Measurements from ENCODE around the gene CABP1. TPM values are rescaled to one million over a fixed set of nuclear protein-coding genes. Genes with fewer than 3 reads are reported as not detected.

The CABP1 gene
- total RNA-seq, 1 experiment from 2014 or later = not detected

DNA sequence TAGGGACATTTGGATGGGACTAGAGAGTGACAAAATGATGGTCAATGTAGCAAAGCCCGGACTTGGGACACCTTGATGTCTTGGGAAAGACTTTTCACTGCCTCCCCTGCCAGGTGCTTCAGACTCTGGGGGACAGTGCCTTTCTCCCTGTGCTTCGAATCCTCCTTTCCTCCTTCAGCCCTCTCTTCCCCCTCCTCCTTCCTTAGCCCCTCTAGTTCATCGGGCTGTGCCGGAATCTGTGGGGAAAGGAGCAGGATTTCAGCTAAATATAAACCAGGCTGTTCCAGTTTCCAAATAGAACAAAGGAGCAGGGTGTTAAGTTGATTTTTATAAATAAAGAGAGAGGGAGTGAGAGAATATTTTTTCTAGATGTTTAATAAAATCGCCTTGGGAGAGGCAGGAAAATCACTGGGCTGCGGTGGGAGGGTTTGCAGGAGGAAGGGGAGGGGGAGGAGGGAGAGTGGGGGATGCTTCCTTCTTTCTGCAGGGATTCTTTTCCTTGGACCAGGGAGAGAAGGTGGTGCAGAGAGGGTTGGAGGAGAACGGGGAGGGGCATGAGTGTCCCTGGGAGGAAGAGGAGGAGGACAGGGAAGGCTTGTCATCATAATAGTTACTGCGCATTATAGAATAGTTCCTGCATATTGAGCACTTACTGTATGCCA is 21.3 kb upstream of the CABP1 start:
- BruUV-seq (replicated peaks) = no TSS peak
- ATAC-seq (no peak), DNase-seq (ENCODE audit: low read depth, low spot score) (no peak)
- H3K4me3 ChIP-seq (ENCODE audit: low read depth in 2 of 2, low read length in 2 of 2) = no peak overlapping the region
- POLR2A ChIA-PET = no interaction called here
- no peaks in the 10 kb centered on the region for H3K36me3 ChIP-seq (ENCODE audit: control insufficient read depth, insufficient read depth, low read length)
- in situ Hi-C loops (cut with HindIII; ENCODE audit: low pct_unique_long_range_greater_than_20kb, low sequenced_read_pairs) = no loop called here
- H3K27me3 ChIP-seq (ENCODE audit: control insufficient read depth, insufficient read depth, low read length) = no peaks in the 10 kb centered on the region
- H3K27ac ChIP-seq (ENCODE audit: low read length) = no peak overlapping the region
- no peaks in the 10 kb centered on the region for H3K9me3 ChIP-seq (ENCODE audit: control insufficient read depth, insufficient read depth, low read depth, low read length)
- intact Hi-C loops (cut with micrococcal nuclease; ENCODE audit: unreplicated experiment) = no loop called here
- TF ChIP-seq SIN3A (IDR thresholded peaks at IDR 0.05; ENCODE audit: borderline replicate concordance, insufficient read depth, low read depth, low read length) (no peak), TCF7L2 (IDR thresholded peaks at IDR 0.05; ENCODE audit: low read depth, low read length) (no peak), POLR2AphosphoS5 (IDR thresholded peaks at IDR 0.05; ENCODE audit: low read depth, low read length) (no peak)
- TF ChIP-seq, protein P1, sequence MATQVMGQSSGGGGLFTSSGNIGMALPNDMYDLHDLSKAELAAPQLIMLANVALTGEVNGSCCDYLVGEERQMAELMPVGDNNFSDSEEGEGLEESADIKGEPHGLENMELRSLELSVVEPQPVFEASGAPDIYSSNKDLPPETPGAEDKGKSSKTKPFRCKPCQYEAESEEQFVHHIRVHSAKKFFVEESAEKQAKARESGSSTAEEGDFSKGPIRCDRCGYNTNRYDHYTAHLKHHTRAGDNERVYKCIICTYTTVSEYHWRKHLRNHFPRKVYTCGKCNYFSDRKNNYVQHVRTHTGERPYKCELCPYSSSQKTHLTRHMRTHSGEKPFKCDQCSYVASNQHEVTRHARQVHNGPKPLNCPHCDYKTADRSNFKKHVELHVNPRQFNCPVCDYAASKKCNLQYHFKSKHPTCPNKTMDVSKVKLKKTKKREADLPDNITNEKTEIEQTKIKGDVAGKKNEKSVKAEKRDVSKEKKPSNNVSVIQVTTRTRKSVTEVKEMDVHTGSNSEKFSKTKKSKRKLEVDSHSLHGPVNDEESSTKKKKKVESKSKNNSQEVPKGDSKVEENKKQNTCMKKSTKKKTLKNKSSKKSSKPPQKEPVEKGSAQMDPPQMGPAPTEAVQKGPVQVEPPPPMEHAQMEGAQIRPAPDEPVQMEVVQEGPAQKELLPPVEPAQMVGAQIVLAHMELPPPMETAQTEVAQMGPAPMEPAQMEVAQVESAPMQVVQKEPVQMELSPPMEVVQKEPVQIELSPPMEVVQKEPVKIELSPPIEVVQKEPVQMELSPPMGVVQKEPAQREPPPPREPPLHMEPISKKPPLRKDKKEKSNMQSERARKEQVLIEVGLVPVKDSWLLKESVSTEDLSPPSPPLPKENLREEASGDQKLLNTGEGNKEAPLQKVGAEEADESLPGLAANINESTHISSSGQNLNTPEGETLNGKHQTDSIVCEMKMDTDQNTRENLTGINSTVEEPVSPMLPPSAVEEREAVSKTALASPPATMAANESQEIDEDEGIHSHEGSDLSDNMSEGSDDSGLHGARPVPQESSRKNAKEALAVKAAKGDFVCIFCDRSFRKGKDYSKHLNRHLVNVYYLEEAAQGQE (IDR thresholded peaks at IDR 0.05; ENCODE audit: insufficient read depth in 1 of 2, low read depth in 2 of 2, low read length in 1 of 2) = no peak
- no peaks in the 10 kb centered on the region for H3K4me1 ChIP-seq (ENCODE audit: control insufficient read depth, insufficient read depth, low read length)
- CTCF ChIA-PET = interaction anchor here (0.6 kb wide), 2 partner anchors 28 to 30 kb away, joined by 3 to 4 read pairs; no protein-coding TSS in a partner anchor

DNA sequence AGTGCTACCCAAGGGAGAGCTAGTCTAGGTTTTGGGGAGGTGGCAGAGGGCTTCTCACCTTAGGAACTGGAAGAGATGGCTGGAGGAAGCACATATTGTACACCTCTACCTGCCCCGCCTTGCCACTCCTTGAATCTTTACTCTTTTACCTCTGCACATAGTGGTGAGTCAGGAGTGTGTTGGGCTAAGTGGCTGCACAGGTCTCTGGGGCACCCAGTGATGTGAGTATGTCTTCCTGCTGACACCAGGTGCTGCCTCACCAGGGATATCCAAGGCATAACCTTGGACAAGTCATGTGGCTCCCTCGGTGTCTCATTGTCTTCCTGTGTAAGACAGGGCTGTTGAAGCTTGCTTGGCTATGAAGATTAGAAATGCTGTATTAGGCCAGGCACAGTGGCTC is 19.8 kb upstream of the CABP1 start:
- in situ Hi-C loops (cut with HindIII; ENCODE audit: low pct_unique_long_range_greater_than_20kb, low sequenced_read_pairs) = no loop called here

More for the DNA sequence above, 19.8 kb upstream of the CABP1 start:
- H3K4me3 ChIP-seq (ENCODE audit: low read depth in 2 of 2, low read length in 2 of 2) = no peak overlapping the region
- no peaks in the 10 kb centered on the region for H3K4me1 ChIP-seq (ENCODE audit: control insufficient read depth, insufficient read depth, low read length)
- ATAC-seq (no peak), DNase-seq (ENCODE audit: low read depth, low spot score) (no peak)
- no peaks in the 10 kb centered on the region for H3K27me3 ChIP-seq (ENCODE audit: control insufficient read depth, insufficient read depth, low read length)
- CTCF ChIA-PET = no interaction called here
- TF ChIP-seq, protein P2, sequence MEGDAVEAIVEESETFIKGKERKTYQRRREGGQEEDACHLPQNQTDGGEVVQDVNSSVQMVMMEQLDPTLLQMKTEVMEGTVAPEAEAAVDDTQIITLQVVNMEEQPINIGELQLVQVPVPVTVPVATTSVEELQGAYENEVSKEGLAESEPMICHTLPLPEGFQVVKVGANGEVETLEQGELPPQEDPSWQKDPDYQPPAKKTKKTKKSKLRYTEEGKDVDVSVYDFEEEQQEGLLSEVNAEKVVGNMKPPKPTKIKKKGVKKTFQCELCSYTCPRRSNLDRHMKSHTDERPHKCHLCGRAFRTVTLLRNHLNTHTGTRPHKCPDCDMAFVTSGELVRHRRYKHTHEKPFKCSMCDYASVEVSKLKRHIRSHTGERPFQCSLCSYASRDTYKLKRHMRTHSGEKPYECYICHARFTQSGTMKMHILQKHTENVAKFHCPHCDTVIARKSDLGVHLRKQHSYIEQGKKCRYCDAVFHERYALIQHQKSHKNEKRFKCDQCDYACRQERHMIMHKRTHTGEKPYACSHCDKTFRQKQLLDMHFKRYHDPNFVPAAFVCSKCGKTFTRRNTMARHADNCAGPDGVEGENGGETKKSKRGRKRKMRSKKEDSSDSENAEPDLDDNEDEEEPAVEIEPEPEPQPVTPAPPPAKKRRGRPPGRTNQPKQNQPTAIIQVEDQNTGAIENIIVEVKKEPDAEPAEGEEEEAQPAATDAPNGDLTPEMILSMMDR (IDR thresholded peaks at IDR 0.05) = no peak
- TF ChIP-seq SIN3A (IDR thresholded peaks at IDR 0.05; ENCODE audit: borderline replicate concordance, insufficient read depth, low read depth, low read length) (no peak), TCF7L2 (IDR thresholded peaks at IDR 0.05; ENCODE audit: low read depth, low read length) (no peak), POLR2AphosphoS5 (IDR thresholded peaks at IDR 0.05; ENCODE audit: low read depth, low read length) (no peak)
- TF ChIP-seq, protein P1 (IDR thresholded peaks at IDR 0.05; ENCODE audit: insufficient read depth in 1 of 2, low read depth in 2 of 2, low read length in 1 of 2) = no peak
- no peak overlapping the region for H3K27ac ChIP-seq (ENCODE audit: low read length)
- POLR2A ChIA-PET = no interaction called here
- no peaks in the 10 kb centered on the region for H3K36me3 ChIP-seq (ENCODE audit: control insufficient read depth, insufficient read depth, low read length)
- intact Hi-C loops (cut with micrococcal nuclease; ENCODE audit: unreplicated experiment) = no loop called here
- no peaks in the 10 kb centered on the region for H3K9me3 ChIP-seq (ENCODE audit: control insufficient read depth, insufficient read depth, low read depth, low read length)
- no TSS peak for BruUV-seq (replicated peaks)

All from Panc1 (cell line).